GM18526 (cell line): ENCODE data around the gene SRPRB.

Experiments used
- POLR2A ChIP-seq: IDR thresholded peaks from 3 replicates; pipeline ENCODE4 v1.6.1; 2011; ENCODE audit not compliant: insufficient read length; ENCODE audit errors: extremely low read depth

SRPRB gene

DNA sequence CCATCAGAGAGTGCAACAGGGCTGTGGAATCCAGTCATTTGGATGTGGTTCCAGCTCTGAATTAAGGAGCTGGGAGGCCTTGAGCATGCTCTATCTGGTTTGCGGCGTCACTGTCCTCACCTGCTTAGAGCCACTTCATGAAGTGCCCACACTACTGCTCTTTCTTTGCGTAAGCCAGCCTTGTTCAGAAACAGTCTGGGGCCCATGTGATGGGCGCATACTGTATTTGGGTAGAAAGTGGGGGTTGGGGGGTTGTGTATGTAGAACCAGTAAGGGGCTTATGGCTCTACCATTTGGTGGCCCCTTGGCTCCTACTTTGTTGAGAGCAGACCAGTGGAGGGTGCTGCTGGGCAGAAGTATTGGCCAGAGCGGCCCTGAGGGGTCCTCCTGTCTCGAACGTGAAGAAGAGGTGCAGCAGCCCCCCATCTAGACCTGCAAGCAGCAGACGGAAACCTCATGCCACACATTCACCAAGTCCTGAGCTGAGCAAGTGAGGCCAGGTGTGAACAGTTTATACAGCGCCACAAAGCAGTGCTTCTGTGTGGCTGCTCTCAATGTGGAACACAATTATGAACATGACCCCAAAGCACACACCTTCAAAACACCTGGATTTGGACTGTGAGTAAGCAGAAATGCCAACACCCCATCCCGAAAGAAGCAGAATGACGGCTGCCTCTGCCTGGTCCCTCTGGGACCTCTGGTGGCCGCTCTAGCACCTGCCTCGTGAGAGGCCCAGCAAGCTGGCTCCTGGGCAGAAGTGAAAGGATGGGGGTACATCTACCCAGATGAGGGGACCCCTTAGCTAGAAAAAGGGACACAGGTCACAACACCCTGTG is 26.6 kb downstream of the SRPRB start:
- no peak for TF ChIP-seq POLR2A

DNA sequence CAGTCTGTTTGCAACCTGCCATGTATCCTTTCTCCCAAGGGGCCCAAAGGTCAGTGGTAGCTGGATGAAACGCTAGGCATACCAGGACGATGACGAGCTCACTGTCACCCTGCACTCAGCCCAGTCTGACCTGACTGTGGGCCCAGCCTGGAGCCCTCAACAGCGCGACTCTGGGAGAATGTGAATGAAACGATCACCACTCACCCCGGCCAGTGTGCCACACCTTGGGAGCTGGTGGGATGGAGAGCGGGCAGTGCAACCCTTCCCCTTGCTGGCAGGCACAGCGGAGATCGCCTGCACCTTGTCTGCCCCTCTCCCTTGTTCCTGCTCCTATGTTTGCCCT is 27.2 kb downstream of the SRPRB start:
- TF ChIP-seq POLR2A: no peak

DNA sequence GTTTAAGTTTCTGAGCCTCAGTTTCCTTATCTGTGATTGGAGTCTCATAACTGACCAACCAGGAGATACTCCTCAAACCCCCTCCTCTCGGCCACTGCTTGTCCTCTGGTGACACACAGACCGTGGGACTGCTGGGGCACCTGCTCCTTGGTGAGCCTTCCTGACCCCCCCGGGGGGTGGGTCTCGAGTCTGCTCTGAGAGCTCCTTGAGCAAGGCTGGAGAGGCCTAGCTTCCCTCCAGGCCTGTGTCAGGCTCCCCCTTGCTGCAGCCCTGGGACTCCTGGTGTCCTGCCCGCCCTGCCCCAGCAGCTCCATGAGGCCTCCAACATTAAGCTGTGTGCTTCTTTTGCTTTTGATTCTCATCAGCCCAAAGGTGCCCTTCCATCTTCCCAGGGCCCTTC is 27.7 kb downstream of the SRPRB start:
- no peak for TF ChIP-seq POLR2A

DNA sequence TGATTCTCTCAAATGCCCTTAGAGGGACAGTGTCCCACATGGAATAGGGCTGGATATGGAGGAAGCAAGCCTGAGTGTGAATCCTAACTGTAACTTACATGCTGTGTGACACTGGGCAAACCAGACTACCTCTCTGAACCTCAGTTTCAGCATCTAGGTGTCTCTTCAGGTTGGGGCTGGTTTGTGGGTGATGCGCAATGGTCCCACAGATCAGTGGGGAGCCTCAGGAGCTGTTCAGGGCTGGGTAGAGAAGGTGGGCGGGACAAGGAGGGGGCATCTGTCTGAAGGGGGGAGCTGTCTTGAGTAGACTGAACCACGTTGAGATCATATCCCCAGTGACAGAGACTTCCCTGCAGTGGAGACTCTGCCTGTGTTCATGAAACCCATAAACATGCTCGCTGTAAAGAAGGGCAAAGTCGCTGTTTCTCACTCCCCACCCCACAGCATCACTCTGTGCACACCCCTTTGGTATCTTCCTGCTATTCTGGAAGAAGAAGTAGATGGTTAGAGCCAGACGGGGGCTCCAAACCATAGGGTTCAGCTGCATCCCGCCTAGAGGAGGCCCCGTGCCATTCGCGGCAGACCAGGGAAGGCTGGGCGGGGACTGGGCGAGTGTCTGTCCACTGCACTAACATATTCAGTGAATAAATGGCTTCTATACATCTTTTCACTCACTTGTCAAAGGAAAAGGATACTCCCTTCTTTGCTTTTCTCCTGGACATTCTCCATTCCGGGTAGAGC is 28.4 kb downstream of the SRPRB start:
- TF ChIP-seq POLR2A: no peak

DNA sequence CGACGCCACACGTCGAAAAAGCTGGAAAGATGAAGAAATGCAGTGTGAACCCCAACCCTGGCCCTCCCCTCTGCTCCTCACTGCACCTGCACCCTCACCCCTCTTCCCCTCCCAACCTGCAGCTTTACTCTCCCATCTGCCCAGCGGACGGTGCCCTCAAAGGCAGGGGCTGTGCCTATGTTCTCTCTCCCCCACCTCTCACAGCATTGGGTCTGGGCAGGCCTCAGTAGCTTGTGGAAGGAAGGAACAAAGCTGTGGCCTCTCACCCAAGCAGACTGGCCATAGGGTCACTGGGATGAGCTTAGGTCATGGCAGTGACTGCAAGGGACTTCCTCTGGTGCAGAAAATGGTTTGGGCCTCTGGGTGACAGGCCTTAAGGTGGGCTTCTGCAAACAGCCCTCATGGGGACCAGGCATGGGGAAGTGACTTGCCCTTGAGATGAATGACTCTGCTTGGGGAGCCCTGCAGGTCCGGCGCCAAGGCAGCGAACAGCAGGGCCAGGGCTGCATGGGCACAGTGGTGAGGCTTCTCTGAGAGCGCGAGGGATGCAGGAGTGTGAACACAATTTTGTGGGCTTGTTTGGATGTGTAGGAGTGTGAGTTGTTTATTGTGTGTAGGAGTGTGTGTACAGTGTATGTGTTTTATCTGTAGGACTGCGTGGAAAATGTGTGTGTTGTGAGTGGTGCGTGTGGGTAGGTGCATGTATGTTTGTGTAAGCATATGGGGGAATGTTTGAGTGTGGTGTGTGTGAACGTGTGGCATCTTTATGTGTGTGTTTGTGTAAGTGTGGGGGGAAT is 29.2 kb downstream of the SRPRB start:
- TF ChIP-seq POLR2A: no peak

DNA sequence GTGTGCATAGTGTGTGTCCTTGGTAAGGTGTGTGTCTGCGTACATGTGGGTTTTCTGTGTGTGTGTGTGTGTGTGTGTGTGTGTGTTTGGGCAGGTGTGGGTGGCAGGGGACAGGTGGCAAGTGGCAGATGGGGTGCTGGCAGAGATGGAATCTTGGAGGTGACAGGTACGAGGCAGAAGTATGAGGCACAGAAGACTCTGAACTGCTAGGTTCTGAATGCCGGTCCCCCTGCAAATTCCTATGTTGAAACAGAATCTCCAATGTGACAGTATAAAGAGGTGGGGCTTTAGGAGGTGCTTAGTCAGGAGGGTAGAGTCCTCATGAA is 29.8 kb downstream of the SRPRB start:
- TF ChIP-seq POLR2A: no peak

DNA sequence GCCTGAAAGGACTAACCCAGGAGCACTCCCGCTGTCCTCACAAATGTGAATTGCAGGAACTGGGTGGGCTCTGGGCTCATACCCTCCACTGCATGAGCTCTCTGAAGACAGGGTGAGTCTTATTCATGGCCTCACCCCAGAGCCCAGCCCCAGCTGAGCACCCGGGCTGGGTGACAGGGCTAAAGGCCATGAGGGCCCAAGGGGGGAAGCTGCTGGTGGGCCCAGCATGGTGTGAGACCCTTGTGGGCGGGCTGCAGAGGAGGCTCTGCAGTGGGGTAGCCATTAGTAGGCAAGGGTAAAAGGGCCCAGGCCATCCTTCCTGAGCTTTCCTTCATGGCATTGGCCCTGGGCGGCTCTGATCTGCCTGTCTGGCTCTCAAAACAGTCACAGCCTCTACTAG is 30.3 kb downstream of the SRPRB start:
- no peak for TF ChIP-seq POLR2A

DNA sequence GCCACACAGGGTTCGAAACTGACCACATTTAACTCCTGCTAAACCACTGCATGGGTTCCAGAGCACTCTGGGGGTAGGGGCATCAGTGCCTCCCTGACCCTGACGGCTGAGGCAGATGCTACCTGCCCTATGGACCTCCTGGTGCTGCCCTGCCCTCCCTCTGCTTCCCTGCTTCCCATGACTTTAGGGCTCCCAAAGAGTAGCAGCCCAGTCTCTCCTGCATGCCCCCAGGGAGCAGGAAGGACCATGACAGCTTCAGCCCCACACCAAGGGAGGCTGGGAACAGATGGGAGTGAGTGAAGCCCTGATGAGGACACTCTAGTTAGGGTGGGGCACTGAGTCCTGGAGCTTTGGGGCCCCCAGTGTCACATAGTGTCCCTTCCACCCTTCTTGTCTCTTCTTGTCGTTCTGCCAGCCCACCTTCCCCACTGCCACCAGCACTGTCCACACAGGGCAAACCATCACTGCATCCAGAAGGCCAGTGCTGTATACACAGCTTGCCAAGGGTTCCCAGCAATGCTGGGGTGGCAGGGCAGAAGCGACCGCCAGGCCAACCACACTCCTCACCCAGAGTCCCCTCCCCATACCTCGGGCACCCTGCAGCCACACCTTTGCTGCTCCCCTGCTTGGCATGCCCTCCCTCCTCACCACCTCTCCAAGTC is 31.0 kb downstream of the SRPRB start:
- no peak for TF ChIP-seq POLR2A

DNA sequence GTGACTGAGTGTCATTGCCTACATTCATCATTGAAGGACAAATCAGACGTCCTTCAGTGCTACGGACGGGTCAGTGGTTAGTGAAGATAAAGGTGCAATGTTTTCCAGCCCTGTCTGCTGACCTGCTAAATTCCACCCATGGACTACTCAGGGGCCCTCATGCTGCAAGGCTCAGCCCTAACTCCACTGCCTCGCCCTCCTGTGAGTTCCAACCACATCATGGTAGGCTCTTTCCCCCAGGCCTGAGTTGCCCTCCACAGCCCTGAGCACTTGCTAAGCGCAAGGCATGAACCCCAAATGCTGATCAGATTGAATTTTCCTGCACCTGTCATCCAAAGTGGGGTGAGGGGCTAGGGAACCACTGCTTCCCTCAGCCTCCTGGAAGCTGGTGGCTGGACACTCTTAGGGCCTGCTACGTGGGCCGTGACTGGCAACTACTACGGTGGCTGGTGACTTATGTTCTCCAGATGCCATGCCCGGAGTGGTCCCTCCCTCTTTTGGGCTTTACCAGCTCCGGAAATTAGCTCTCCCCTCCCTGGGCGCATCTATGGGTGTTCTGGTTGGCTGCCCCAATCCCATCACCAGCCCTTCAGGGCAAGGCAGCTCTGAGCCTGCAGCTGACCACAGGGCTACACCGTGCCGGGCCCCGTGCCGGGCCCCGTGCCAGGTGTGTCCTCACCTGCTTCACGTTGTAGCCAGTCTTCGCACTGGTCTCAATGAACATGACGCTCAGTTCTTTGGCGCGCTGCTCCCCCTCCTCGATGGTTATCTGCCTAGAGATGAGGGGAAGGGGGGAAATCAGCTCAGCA is 32.1 kb downstream of the SRPRB start:
- no peak for TF ChIP-seq POLR2A

DNA sequence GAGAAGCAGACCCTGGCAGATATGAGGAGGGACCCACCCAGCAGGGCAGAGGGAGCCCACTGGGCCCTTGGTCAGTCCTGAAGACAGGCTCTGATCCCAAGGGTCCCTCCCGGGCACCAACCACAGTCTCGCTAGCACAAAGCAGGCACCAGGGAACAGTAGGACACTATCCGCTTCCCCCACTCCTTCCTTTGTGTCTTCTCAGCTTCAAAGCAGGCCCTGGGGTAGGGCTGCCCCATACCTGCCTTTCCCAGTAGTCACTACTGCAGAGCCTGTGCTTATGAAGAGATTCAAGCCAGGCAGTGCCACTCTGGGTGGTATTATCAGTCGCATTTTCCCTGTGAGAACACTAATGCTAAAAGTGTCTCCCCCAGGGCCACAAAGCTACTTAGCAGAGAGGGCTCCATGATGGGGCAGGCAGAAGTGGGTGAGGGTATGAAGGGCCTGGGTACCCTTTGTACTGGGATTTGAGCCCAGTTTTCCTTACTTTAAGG is 32.7 kb downstream of the SRPRB start:
- TF ChIP-seq POLR2A: no peak

DNA sequence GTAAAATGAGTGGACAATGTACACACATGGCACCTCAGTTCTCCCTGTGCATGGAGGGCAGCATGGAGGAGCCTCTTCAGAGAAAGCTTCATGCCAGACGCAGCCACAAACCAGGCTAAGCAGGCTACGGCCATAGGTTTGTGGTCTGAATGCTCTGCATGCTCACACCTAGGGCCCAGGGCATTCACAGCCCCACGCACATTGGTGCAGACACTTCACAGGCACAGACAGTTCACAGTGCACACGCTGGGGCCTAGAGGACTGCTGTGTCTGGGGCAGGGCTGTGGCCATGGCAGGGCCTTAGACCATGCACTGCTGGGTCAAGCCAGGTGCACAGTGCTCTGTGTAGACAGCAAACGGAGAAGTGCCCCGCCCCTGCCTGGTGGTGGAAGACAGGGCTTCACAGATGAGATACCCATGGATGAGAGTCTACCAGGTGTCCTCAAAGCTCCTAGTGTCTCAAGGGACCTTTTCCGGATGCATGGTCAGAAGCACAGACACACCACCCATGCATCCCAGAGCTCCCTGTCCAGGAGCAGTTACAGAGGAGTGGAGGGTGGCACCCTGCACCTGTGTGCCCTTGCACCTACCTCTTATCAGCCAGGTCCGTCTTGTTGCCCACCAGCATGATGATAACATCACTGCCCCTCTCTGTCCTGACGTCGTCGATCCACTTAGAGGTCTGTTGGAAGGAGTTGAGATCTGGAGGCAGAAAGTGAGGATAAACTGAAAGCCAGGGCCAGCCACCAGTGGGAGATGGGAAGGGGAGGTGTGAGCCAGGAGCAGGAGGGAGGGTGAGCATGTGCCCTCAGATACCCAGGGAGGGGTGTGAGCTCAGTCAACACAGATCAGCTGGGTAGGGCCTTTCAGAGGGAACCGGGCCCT is 33.5 kb downstream of the SRPRB start:
- TF ChIP-seq POLR2A: no peak

DNA sequence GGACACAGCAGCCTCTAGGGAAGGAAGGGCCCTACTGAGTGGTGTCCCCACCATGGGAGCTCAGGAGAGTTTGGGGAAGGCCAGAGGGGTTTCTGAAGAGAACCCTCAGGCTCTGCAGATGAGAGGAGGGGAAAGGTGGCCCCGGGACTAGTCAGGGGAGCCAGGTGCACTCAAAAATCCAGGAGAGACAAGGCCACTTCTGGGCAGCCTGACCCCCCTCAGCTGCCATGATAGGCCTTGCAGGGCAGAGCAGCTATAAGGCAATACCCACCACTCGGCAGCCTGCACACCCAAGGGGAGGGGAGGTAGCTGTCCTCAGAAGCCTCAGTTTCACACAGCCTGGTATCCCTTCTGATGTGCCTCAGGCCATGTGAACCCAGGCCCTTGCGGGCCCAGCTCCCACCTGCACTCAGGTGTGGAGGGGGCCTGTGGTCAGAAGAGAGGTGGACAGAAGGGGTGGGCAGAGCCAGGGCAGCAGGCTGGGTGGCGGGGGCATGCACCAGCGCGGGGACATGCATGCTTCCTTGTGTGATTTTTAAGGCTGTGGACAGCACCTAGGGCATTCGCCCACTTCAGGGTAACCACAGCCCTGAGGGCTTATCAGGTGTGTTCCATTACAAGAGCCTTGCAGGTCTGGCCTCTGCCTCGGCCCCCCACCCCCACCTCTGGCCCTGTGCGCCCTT is 34.6 kb downstream of the SRPRB start:
- TF ChIP-seq POLR2A: no peak

DNA sequence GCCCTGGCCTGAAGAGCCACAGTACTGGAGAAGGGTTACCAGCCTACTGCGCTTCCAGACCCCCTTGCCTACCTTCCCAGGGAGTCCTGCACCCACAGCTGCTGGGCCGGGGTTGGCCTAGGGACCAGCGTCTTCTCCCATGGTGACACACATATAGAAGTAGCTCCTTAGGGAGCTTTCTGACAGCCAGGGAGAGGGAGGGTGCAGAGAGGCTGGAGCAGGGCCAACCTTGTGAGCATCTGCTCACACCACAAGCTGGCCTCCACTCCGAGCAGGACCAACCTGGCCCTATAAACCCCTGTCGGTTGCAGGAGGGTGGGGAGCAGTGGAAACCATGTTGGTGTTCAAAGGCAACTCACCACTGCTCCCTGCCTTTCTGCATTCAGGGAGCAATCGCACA is 35.2 kb downstream of the SRPRB start:
- TF ChIP-seq POLR2A: no peak
